PC-9 (cell line): ENCODE results near the gene CD96.

Experiments used
- EZH2 ChIP-seq: fragments of 200-600 bp; sonication (generic); IDR thresholded peaks from 2 replicates; pipeline ENCODE4 v1.8.0; 2017; ENCODE audit warnings: antibody characterized with exemption, low read depth
- TF ChIP-seq, protein P1 (sequence below): fragments of 200-600 bp; sonication (generic); conservative IDR thresholded peaks from 2 replicates; pipeline ENCODE4 v1.6.1; 2017; ENCODE audit warnings: mixed run types, antibody characterized with exemption, mild to moderate bottlenecking, moderate library complexity

GRCh38 chr3:111681661-111682426, 139.8 kb downstream of the CD96 start:
- TF ChIP-seq, protein P1, sequence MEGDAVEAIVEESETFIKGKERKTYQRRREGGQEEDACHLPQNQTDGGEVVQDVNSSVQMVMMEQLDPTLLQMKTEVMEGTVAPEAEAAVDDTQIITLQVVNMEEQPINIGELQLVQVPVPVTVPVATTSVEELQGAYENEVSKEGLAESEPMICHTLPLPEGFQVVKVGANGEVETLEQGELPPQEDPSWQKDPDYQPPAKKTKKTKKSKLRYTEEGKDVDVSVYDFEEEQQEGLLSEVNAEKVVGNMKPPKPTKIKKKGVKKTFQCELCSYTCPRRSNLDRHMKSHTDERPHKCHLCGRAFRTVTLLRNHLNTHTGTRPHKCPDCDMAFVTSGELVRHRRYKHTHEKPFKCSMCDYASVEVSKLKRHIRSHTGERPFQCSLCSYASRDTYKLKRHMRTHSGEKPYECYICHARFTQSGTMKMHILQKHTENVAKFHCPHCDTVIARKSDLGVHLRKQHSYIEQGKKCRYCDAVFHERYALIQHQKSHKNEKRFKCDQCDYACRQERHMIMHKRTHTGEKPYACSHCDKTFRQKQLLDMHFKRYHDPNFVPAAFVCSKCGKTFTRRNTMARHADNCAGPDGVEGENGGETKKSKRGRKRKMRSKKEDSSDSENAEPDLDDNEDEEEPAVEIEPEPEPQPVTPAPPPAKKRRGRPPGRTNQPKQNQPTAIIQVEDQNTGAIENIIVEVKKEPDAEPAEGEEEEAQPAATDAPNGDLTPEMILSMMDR = no peak
- no peak for TF ChIP-seq EZH2
